ENCODE data around the gene ETS2. TPM values are rescaled to one million over a fixed set of nuclear protein-coding genes. Genes with fewer than 3 reads are reported as not detected.

The ETS2 gene
- polyA plus RNA-seq, 1 donor from 2014 or later = 11.6 TPM

DNA sequence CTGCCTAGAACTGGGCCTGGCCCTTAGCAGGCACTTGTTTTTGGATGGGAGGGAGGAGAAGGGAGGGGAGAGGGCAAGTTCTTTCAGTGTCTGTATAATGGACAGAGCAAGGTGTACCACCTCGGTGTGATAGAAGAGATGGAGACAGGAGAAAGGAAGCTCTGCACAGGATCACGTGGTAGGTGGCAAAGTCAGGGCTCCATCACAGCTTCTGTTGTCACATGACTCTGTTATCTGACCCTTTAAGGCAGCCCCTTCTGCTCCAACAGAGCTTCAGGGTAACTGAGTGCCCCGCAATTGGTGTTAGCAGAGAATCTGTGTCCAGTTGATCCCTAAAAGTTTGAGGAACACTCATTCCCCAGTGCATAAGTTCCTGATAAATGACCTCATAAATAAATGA is 16.5 kb upstream of the ETS2 start:
- Histone ChIP-seq H3K36me3 (ENCODE audit: insufficient read depth, low read length) (no peaks in the 10 kb centered on the region), H3K27ac (ENCODE audit: low read length) (no peak overlapping the region), H3K9me3 (ENCODE audit: low read length) (no peaks in the 10 kb centered on the region), H2AFZ (ENCODE audit: low read depth, low read length) (no peak overlapping the region), H4K20me1 (ENCODE audit: insufficient read depth) (no peaks in the 10 kb centered on the region), H3F3A (ENCODE audit: insufficient read depth, low read length, poor library complexity, severe bottlenecking) (no peaks in the 10 kb centered on the region), H3K9ac (ENCODE audit: low read length) (no peak overlapping the region), H3K9me2 (ENCODE audit: insufficient read depth, low read length) (no peaks in the 10 kb centered on the region), H3K27me3 (ENCODE audit: insufficient read depth, low read depth, low read length) (no peaks in the 10 kb centered on the region), H3K4me3 (ENCODE audit: low read length) (no peak overlapping the region), H3K79me2 (replicated peaks; ENCODE audit: insufficient read depth, low read length) (no peaks in the 10 kb centered on the region), H3K4me2 (ENCODE audit: low read length) (no peak overlapping the region)
- no peak for TF ChIP-seq EP300 (conservative IDR thresholded peaks at IDR 0.05; ENCODE audit: poor library complexity, severe bottlenecking)
- TF ChIP-seq, protein P1, sequence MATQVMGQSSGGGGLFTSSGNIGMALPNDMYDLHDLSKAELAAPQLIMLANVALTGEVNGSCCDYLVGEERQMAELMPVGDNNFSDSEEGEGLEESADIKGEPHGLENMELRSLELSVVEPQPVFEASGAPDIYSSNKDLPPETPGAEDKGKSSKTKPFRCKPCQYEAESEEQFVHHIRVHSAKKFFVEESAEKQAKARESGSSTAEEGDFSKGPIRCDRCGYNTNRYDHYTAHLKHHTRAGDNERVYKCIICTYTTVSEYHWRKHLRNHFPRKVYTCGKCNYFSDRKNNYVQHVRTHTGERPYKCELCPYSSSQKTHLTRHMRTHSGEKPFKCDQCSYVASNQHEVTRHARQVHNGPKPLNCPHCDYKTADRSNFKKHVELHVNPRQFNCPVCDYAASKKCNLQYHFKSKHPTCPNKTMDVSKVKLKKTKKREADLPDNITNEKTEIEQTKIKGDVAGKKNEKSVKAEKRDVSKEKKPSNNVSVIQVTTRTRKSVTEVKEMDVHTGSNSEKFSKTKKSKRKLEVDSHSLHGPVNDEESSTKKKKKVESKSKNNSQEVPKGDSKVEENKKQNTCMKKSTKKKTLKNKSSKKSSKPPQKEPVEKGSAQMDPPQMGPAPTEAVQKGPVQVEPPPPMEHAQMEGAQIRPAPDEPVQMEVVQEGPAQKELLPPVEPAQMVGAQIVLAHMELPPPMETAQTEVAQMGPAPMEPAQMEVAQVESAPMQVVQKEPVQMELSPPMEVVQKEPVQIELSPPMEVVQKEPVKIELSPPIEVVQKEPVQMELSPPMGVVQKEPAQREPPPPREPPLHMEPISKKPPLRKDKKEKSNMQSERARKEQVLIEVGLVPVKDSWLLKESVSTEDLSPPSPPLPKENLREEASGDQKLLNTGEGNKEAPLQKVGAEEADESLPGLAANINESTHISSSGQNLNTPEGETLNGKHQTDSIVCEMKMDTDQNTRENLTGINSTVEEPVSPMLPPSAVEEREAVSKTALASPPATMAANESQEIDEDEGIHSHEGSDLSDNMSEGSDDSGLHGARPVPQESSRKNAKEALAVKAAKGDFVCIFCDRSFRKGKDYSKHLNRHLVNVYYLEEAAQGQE (IDR thresholded peaks at IDR 0.05; ENCODE audit: borderline replicate concordance) = no peak
- no peak for TF ChIP-seq MXI1 (conservative IDR thresholded peaks at IDR 0.05; ENCODE audit: poor library complexity, severe bottlenecking)
- TF ChIP-seq TAF1 (IDR thresholded peaks at IDR 0.05; ENCODE audit: low read depth) = no peak

DNA sequence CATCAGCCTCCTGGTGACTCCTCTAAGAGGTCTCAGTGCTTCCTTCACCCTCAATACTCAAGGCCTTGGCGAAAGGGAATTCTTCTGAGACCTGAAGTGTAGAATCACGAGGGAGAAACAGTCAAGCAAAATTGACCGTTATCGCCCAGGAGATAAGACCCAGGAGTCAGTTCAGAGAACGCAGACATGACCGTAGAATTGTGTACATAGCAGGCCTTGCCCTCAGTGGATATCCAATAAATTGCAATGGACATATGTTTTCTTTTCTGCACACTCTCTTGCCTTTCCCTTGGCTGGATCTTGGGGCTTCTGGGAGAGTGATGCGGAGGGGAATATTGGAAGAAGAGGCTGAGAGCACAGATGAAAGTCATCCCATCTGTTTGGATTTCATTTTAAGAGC is 15.7 kb upstream of the ETS2 start:
- H3K4me2 ChIP-seq (ENCODE audit: low read length) = no peak overlapping the region
- no peak overlapping the region for H2AFZ ChIP-seq (ENCODE audit: low read depth, low read length)
- no peaks in the 10 kb centered on the region for H3K36me3 ChIP-seq (ENCODE audit: insufficient read depth, low read length)
- H3K9ac ChIP-seq (ENCODE audit: low read length) = no peak overlapping the region
- TF ChIP-seq, protein P2, sequence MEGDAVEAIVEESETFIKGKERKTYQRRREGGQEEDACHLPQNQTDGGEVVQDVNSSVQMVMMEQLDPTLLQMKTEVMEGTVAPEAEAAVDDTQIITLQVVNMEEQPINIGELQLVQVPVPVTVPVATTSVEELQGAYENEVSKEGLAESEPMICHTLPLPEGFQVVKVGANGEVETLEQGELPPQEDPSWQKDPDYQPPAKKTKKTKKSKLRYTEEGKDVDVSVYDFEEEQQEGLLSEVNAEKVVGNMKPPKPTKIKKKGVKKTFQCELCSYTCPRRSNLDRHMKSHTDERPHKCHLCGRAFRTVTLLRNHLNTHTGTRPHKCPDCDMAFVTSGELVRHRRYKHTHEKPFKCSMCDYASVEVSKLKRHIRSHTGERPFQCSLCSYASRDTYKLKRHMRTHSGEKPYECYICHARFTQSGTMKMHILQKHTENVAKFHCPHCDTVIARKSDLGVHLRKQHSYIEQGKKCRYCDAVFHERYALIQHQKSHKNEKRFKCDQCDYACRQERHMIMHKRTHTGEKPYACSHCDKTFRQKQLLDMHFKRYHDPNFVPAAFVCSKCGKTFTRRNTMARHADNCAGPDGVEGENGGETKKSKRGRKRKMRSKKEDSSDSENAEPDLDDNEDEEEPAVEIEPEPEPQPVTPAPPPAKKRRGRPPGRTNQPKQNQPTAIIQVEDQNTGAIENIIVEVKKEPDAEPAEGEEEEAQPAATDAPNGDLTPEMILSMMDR (IDR thresholded peaks at IDR 0.05; ENCODE audit: poor library complexity, severe bottlenecking) = no peak
- TF ChIP-seq SMC3 (conservative IDR thresholded peaks at IDR 0.05; ENCODE audit: poor library complexity) (no peak), EP300 (conservative IDR thresholded peaks at IDR 0.05; ENCODE audit: poor library complexity, severe bottlenecking) (no peak), RAD21 (conservative IDR thresholded peaks at IDR 0.05) (no peak), MXI1 (conservative IDR thresholded peaks at IDR 0.05; ENCODE audit: poor library complexity, severe bottlenecking) (no peak), POLR2AphosphoS5 (IDR thresholded peaks at IDR 0.05) (no peak), TAF1 (IDR thresholded peaks at IDR 0.05; ENCODE audit: low read depth) (no peak), EZH2 (IDR thresholded peaks at IDR 0.05; ENCODE audit: borderline replicate concordance, insufficient read depth, low read length, poor library complexity, severe bottlenecking) (no peak)
- TF ChIP-seq, protein P1 (IDR thresholded peaks at IDR 0.05; ENCODE audit: borderline replicate concordance) = no peak
- H3F3A ChIP-seq (ENCODE audit: insufficient read depth, low read length, poor library complexity, severe bottlenecking) = no peaks in the 10 kb centered on the region
- no peaks in the 10 kb centered on the region for H3K27me3 ChIP-seq (ENCODE audit: insufficient read depth, low read depth, low read length)
- H3K9me3 ChIP-seq (ENCODE audit: low read length) = no peaks in the 10 kb centered on the region
- no peaks in the 10 kb centered on the region for H3K79me2 ChIP-seq (replicated peaks; ENCODE audit: insufficient read depth, low read length)
- no peaks in the 10 kb centered on the region for H3K9me2 ChIP-seq (ENCODE audit: insufficient read depth, low read length)
- no peak overlapping the region for H3K4me3 ChIP-seq (ENCODE audit: low read length)
- H4K20me1 ChIP-seq (ENCODE audit: insufficient read depth) = no peaks in the 10 kb centered on the region
- H3K27ac ChIP-seq (ENCODE audit: low read length) = no peak overlapping the region

Data from neural cell (in vitro differentiated cells).